EH (cell line): ENCODE data around the gene SSNA1.

Experiments
- DNase-seq: peaks from one replicate; pipeline ENCODE4 v3.0.0-alpha.2; 2015; ENCODE audit warnings: low read depth

Gene SSNA1

GRCh38 chr9:137200311-137201204 lies 12.1 kb downstream of the SSNA1 start, which contains the start of gene TPRN:
Gene TPRN, minus strand, starts transcription at chr9:137200741. Its CDS starts 30 bp downstream, at chr9:137200711.
- DNase-seq: peak; percentile 99

DNA sequence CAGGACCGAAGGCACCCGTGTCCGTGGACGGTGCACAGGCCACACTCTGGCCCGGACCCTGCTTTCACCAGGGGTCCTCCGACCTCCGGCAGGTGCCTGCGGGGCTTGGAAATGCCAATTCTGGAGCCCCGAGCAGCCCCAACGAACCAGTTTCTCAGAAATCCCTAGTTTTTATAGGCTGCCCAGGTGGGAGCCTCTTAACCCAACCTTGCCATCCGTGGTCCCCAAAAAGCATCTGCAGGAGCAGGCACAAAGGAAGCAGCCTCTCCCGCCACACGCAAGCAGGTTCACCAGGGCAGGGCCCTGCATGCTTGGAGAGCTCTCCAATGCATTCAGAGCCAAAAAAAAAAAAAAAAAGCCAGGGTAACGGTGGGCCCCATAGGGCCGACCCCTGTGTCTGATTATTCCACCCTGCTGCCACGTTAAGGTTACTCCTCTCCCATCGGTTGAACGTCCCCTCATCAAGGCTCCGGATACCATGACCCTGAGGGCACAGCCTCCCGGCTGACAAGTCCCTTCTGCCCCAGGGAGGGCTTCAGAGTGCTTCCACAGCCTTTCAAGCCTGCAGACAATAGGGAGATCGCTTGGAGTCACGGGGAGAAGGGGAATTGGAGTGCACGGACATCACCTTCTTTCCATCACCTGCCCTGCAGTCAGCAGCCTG lies 12.9 kb downstream of the SSNA1 start:
- no peak for DNase-seq

DNA sequence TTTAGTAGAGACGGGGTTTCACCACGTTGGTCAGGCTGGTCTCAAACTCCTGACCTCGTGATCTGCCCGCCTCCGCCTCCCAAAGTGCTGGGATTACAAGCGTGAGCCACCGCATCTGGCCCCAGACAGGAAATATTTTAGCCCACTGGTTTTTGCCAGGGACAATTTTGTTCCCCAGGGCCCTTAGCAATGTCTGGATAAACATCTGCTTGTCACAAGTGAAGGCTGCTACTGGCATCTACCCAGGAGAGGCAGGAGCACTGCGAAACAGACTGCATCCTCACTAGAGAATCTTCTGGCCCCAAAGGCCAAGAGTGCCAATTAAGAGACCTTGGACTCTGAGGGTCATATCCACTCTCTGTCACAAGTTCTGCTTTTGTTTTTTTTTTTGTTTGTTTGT lies 14.5 kb downstream of the SSNA1 start:
- DNase-seq: no peak

DNA sequence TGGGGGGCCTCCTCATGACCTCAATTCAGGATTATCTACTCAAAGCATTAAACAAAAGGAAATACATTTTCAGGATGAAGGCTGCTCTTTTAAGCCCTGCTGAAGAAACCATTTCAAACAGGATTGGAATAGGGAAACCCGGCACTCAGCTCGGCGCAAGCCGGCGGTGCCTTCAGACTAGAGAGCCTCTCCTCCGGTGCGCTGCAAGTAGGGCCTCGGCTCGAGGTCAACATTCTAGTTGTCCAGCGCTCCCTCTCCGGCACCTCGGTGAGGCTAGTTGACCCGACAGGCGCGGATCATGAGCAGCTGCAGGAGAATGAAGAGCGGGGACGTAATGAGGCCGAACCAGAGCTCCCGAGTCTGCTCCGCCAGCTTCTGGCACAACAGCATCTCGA lies 16.3 kb downstream of the SSNA1 start:
- DNase-seq: no peak

- peak; percentile 82 for DNase-seq
Measured at GRCh38 chr9:137205126-137206069, 16.9 kb downstream of the SSNA1 start, which contains the start of the genes NDOR1 and TMEM203. Gene NDOR1, plus strand, starts transcription at chr9:137205700. Its CDS starts 78 bp downstream, at chr9:137205778. Gene TMEM203, minus strand, starts transcription at chr9:137205648. Its CDS starts 234 bp downstream, at chr9:137205414.

- DNase-seq: no peak
Measured at GRCh38 chr9:137206602-137207001, 18.1 kb downstream of the SSNA1 start.

DNA sequence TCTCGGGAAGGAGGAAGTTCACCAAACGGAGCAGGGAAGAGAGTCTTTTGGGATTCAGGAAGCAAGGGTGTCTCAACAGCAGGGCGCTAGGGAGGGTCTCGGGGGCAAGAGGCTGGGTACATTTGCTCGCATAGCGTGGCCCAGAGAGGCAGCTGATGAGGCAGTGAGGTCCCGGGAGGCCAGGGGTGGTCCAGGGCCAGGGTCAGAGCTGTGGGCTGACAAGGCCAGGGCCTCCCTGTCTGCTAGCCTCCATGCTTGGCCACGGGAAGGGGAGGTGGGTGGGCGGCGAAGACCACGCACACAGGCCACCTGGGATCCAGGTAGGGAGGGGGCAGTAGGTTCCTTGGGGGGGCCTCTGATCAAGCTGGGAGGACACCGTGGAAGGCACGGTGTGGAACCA lies 23.1 kb downstream of the SSNA1 start:
- no peak for DNase-seq

DNA sequence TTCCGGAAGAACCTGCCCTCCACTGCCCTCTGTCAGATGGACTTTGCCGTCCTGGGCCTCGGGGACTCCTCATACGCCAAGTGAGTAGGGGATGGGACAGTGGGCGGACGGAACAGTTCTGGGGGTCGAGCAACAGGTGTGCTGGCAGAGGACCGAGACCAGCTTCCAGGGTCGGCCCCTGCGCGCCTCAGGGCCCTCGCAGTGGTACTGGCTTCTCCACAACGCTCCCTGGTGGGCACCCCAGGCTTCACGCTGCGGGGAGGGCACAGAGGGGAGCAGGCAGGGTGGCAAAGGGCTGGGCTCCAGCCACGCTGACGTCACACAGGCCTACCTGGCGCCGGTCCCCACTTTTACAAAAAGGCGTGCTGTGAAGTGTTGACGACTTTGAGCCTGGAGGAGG lies 24.0 kb downstream of the SSNA1 start:
- DNase-seq: no peak

- DNase-seq: no peak
Measured at GRCh38 chr9:137213160-137214060, 24.9 kb downstream of the SSNA1 start.

DNA sequence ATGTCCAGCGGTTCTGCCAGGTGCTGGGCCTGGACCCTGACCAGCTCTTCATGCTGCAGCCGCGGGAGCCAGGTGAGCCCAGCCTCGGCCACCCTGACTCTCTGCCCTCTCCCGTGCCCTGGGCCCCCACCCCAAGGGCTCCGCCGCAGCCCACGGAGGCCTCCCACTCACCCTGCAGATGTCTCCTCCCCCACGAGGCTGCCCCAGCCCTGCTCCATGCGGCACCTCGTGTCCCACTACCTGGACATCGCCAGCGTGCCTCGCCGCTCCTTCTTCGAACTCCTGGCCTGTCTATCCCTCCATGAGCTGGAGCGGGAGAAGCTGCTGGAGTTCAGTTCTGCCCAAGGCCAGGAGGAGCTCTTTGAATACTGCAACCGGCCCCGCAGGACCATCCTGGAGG lies 26.1 kb downstream of the SSNA1 start:
- DNase-seq: no peak

DNA sequence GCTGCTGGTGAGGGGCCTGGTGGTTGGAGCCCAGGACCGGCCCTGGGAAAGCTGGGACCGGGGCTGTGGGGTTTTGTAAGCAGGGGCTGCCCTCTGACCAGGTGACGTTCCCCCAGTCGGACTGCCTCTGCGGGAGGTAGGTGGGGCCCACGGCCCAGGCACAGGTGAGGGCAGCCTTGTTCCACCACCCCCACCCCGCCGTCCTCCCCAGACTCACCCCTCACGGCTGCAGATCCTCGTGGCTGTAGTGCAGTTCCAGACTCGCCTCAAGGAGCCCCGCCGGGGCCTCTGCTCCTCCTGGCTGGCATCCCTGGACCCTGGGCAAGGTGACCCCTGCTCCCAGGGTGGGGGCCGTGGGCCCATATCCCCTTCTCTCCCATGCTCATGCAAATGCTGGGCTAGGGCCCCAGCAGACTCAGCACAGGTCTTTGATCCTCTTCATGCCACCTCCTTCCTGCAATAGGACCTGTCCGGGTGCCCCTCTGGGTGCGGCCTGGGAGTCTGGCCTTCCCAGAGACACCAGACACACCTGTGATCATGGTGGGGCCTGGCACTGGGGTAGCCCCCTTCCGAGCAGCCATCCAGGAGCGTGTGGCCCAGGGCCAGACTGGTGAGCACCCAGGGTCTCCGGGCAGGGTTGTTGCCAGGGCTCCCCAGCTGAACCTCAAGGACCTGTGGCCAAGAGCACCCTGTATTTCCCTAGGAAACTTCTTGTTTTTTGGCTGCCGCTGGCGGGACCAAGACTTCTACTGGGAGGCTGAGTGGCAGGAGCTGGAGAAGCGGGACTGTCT lies 26.9 kb downstream of the SSNA1 start:
- no peak for DNase-seq

DNA sequence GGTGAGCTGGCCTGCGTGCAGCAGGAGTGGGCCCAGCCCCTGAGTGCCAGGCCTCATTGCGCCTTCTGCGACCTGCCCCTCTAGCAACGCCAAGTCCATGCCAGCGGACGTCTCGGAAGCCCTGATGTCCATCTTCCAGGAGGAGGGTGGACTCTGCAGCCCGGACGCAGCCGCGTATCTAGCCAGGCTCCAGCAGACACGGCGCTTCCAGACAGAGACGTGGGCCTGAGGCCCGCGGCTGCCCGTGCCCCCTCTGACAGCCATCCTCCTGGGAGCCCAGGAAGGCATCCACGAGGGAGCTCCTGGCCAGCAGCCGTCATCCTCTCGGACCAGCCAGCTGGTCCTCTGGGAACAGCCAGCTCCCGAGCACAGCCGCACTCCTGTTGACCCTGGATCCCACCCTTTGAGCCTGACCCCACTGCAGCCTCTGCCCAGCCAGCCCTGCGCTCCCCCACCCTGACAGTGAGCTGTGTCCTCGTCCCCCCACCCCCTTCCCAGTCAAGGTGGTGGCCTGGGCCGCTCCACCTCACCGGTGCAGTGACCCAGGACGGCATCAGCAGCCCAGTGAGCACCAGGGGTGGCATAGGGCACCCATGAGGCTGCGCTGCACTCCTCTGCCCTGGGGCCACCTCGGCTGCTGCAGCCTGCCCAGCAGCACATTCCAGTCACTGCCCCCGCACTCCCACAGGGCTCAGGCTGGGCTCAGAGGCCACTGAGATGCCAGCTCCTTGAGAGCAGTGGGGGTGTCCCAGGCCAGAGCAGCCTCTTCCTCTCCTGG lies 27.9 kb downstream of the SSNA1 start:
- DNase-seq: no peak

DNA sequence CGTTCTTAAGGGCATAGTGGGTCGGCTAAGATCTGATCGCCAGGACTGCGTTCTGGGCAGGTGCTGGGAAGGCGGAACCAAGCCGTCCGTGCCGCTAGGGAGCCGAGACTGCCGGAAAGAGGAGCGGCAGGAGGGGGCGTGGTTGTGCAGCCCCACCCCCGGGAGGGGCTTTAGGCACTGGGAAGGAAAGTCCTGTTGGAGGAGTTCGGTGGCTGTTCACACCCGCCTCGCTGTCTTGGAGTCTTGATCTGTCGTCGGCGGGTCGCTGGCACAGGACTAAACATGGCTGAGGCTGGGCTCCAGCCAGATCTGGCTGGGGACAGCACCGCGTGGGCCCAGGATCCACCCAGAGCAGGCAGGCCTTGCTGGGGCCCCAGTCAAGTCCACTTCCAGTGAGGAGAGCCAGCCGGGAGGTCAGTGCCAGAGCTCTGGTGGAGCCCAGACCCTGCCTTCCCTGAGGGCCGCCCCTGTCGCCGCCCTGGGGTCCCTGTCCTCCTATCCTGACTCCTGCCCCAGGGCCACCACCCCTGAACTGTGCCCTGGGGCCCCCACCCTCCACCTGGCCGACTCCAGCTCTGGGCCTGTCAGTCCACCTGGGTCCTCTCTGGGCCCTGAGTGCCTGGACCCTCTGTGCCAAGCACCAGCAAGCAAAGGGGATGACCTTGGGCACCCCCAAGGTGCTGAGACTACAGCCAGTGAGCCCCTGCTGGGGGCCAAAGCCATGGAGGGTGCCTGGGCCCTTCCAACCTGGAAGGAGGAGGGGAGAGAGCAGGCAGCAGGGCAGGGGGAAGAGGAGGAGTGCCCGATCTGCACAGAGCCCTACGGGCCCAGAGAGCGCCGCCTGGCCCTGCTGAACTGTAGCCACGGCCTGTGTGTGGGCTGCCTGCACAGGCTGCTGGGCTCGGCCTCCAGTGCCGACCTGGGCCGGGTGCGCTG lies 29.1 kb downstream of the SSNA1 start:
- no peak for DNase-seq

DNA sequence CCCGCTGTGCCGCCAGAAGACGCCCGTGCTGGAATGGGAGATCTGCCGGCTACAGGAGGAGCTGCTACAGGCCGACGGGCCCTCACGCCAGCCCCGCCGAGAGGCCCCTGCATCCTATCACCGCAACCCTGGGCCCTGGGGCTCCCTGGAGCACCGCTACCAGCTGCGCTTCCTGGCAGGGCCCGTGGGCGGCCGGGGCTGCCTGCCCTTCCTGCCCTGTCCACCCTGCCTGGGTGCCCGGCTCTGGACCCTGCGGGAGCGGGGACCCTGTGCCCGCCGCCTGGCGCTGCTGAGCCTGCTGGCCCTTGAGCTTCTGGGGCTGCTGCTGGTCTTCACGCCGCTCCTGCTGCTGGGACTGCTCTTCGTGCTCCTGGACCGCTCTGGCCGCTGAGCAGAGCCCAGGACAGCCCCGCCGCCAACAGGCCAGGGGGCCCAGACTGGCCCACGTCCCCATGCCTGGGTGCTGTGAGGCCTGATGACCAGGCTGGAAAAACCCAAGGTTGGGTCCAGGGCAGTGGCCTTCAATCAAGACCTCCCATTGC lies 29.8 kb downstream of the SSNA1 start:
- DNase-seq: no peak

DNA sequence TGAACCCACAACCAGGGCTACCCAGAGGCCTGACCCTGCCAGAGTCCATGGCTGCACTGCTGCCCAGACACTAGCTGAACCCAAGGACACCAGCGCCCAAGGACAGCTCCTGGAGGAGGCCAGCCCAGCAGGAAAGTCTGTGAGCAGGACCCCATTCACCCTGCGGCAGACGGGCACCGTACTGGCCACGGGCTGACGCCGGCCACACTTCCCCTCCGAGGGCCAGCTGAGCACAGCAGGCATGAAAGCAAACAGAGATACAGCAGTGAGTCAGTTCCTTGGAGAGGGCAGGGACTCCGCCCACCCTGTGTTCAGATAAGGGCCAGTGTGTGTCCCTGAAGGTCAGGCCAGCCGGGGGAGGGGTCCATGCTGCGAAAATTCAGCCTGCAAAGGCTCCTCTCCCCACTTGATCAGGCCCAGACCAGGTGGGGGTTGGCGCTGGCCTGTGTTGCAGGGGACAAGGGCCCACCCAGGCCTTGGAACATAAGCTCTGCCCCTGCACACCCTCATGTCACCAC lies 30.3 kb downstream of the SSNA1 start:
- peak; percentile 31 for DNase-seq

DNA sequence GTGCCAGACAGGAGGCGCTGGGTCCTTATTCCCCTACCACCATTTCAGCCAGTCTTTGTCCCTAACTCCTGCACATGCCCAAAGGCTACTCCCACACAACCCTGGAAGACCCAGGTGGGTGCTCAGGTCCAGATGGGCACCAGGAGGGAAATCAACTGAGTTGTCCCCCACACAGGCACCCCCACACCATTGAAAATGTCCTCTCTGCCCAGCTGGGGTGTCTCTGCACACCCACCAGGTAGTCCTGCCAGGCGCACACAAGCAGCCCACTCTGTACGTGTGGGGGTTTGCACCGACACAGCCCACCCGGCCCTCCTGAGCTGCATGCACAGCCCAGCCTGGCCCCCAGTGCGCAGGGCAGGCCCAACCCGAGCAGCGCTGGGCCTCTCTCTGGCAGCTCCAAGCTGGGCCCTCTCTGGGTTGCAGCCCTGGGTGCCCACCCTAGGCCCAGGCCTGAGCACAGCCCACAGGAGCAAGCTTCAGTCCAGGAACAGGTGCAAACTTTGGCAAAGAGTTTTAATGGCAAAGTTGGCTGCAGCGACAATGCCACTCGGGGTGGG lies 31.4 kb downstream of the SSNA1 start:
- DNase-seq: no peak
